ENCODE data around the gene NUP188.
A peak's percentile ranks its signal among the peaks of the same experiment; 100 is the strongest.

Gene NUP188

GRCh38 chr9:128947527-128948301, at the start of gene NUP188, which contains the start of gene DOLK:
TSS of gene NUP188 (plus strand) at chr9:128947699. CDS start at chr9:128947720, 21 bp downstream.
TSS of gene DOLK (minus strand) at chr9:128947603. CDS start at chr9:128947303, 300 bp downstream.
- peak; percentile 95 for DNase-seq (ENCODE audit: low spot score)

GRCh38 chr9:128898382-128898781, 49.1 kb upstream of the NUP188 start:
- DNase-seq (ENCODE audit: low spot score): no peak

GRCh38 chr9:128898845-128899565, 48.5 kb upstream of the NUP188 start:
- peak; percentile 66 for DNase-seq (ENCODE audit: low spot score)

- DNase-seq (ENCODE audit: low spot score): no peak
Observed at GRCh38 chr9:128899566-128900322, 47.8 kb upstream of the NUP188 start.

- DNase-seq (ENCODE audit: low spot score): no peak
Observed at GRCh38 chr9:128901379-128901778, 46.1 kb upstream of the NUP188 start.

GRCh38 chr9:128901822-128902221, 45.7 kb upstream of the NUP188 start:
- no peak for DNase-seq (ENCODE audit: low spot score)

GRCh38 chr9:128902351-128903078, 45.0 kb upstream of the NUP188 start:
- no peak for DNase-seq (ENCODE audit: low spot score)

GRCh38 chr9:128903079-128903461, 44.4 kb upstream of the NUP188 start:
- DNase-seq (ENCODE audit: low spot score): no peak

GRCh38 chr9:128903871-128904620, 43.5 kb upstream of the NUP188 start:
- DNase-seq (ENCODE audit: low spot score): no peak

GRCh38 chr9:128905964-128906363, 41.5 kb upstream of the NUP188 start:
- DNase-seq (ENCODE audit: low spot score): no peak

GRCh38 chr9:128906741-128907140, 40.8 kb upstream of the NUP188 start:
- no peak for DNase-seq (ENCODE audit: low spot score)

- DNase-seq (ENCODE audit: low spot score): no peak
Observed at GRCh38 chr9:128908372-128908771, 39.1 kb upstream of the NUP188 start.

GRCh38 chr9:128909859-128910258, 37.6 kb upstream of the NUP188 start:
- DNase-seq (ENCODE audit: low spot score): no peak

GRCh38 chr9:128910906-128911305, 36.6 kb upstream of the NUP188 start:
- no peak for DNase-seq (ENCODE audit: low spot score)

GRCh38 chr9:128911529-128912035, 35.9 kb upstream of the NUP188 start:
- no peak for DNase-seq (ENCODE audit: low spot score)

GRCh38 chr9:128912270-128912853, 35.1 kb upstream of the NUP188 start:
- DNase-seq (ENCODE audit: low spot score): no peak

- no peak for DNase-seq (ENCODE audit: low spot score)
Observed at GRCh38 chr9:128913048-128913900, 34.2 kb upstream of the NUP188 start.

GRCh38 chr9:128913995-128914772, 33.3 kb upstream of the NUP188 start:
- no peak for DNase-seq (ENCODE audit: low spot score)

GRCh38 chr9:128916204-128916603, 31.3 kb upstream of the NUP188 start:
- DNase-seq (ENCODE audit: low spot score): no peak

All from Ammon's horn (tissue), 1 donor.